ENCODE data around the gene USE1. TPM values are rescaled to one million over a fixed set of nuclear protein-coding genes. Genes with fewer than 3 reads are reported as not detected.

Gene USE1
- total RNA-seq (2022; extraction: Qiagen RNA extraction): 13.2 to 15.5 TPM (median 13.9 TPM) in 5 replicates

GRCh38 chr19:17215127-17215971, at the start of gene USE1:
Gene USE1 (plus strand): TSS chr19:17215357. CDS start chr19:17215406, 49 bp downstream.

GRCh38 chr19:17226002-17226933, 11.1 kb downstream of the USE1 start, which contains the start of gene OCEL1:
Gene OCEL1 (plus strand): TSS chr19:17226226. CDS start chr19:17226248, 22 bp downstream.

GRCh38 chr19:17245535-17245984, 30.4 kb downstream of the USE1 start, which contains the start of gene NR2F6:
Gene NR2F6 (minus strand): TSS chr19:17245919. CDS start chr19:17245220, 699 bp downstream.

GRCh38 chr19:17264641-17264979, 49.5 kb downstream of the USE1 start, which contains the start of gene USHBP1:
Gene USHBP1 (minus strand): TSS chr19:17264745. CDS start chr19:17264299, 446 bp downstream.

GRCh38 chr19:17266975-17267788, 52.0 kb downstream of the USE1 start, which contains the start of gene BABAM1:
Gene BABAM1 (plus strand): TSS chr19:17267443. CDS start chr19:17268807, 1,364 bp downstream.

Other genes with a start within 250 kb of the USE1 start
- gene CPAMD8, start 188.5 kb upstream of the USE1 start, total RNA-seq (2022; extraction: Qiagen RNA extraction): 0.05 to 0.33 TPM (median 0.09 TPM) in 5 replicates
- 12.3 to 15.2 TPM (median 13.1 TPM) in 5 replicates for gene HAUS8, start 139.9 kb upstream of the USE1 start, total RNA-seq (2022; extraction: Qiagen RNA extraction)
- gene MYO9B, start 139.6 kb upstream of the USE1 start, total RNA-seq (2022; extraction: Qiagen RNA extraction): 23.4 to 37.4 TPM (median 33.1 TPM) in 5 replicates
- 9.7 to 13.9 TPM (median 12.9 TPM) in 5 replicates for gene OCEL1, start 10.9 kb downstream of the USE1 start, total RNA-seq (2022; extraction: Qiagen RNA extraction)
- 30.3 to 57.3 TPM (median 52.6 TPM) in 5 replicates for gene NR2F6, start 30.6 kb downstream of the USE1 start, total RNA-seq (2022; extraction: Qiagen RNA extraction)
- gene USHBP1, start 49.4 kb downstream of the USE1 start, total RNA-seq (2022; extraction: Qiagen RNA extraction): 0.07 TPM in 1 of 5 replicates, not detected in the others
- 56.1 to 65.2 TPM (median 63.2 TPM) in 5 replicates for gene BABAM1, start 52.1 kb downstream of the USE1 start, total RNA-seq (2022; extraction: Qiagen RNA extraction)
- gene ANKLE1, start 66.5 kb downstream of the USE1 start, total RNA-seq (2022; extraction: Qiagen RNA extraction): 0.24 to 0.46 TPM (median 0.36 TPM) in 5 replicates
- 1.7 to 3.0 TPM (median 2.5 TPM) in 5 replicates for gene ABHD8, start 88.1 kb downstream of the USE1 start, total RNA-seq (2022; extraction: Qiagen RNA extraction)
- gene MRPL34, start 90.5 kb downstream of the USE1 start, total RNA-seq (2022; extraction: Qiagen RNA extraction): 58.9 to 95.1 TPM (median 90.6 TPM) in 5 replicates
- 45.8 to 66.0 TPM (median 55.4 TPM) in 5 replicates for gene DDA1, start 94.2 kb downstream of the USE1 start, total RNA-seq (2022; extraction: Qiagen RNA extraction)
- 1.4 to 3.3 TPM (median 2.8 TPM) in 5 replicates for gene ANO8, start 119.5 kb downstream of the USE1 start, total RNA-seq (2022; extraction: Qiagen RNA extraction)
- gene GTPBP3, start 122.2 kb downstream of the USE1 start, total RNA-seq (2022; extraction: Qiagen RNA extraction): 10.5 to 21.0 TPM (median 19.6 TPM) in 5 replicates
- gene PLVAP, start 162.0 kb downstream of the USE1 start, total RNA-seq (2022; extraction: Qiagen RNA extraction): not detected in 5 replicates
- not detected in 5 replicates for gene CCDC194, start 178.8 kb downstream of the USE1 start, total RNA-seq (2022; extraction: Qiagen RNA extraction)
- gene BST2, start 190.3 kb downstream of the USE1 start, total RNA-seq (2022; extraction: Qiagen RNA extraction): 0.12 to 0.21 TPM (median 0.17 TPM) in 3 of 5 replicates, not detected in the others
- gene MVB12A, start 204.7 kb downstream of the USE1 start, total RNA-seq (2022; extraction: Qiagen RNA extraction): 23.5 to 41.4 TPM (median 37.8 TPM) in 5 replicates
- gene TMEM221, start 233.3 kb downstream of the USE1 start, total RNA-seq (2022; extraction: Qiagen RNA extraction): 0.28 to 0.70 TPM (median 0.60 TPM) in 5 replicates
- gene NXNL1, start 245.6 kb downstream of the USE1 start, total RNA-seq (2022; extraction: Qiagen RNA extraction): not detected in 5 replicates